ENCODE results near the gene UBE2E2. TPM values are rescaled to one million over a fixed set of nuclear protein-coding genes. Genes with fewer than 3 reads are reported as not detected.

The UBE2E2 gene
- total and polyA plus RNA-seq, 8 donors: 6.5 to 128 (median 18.9) TPM

GRCh38 chr3:23539185-23539584 is 336.1 kb downstream of the UBE2E2 start:
- 61 to 79% (median 68%) methylated on average over 2 of the region's 2 CpGs for WGBS, 5 donors
- TF ChIP-seq POLR2AphosphoS5 (IDR thresholded peaks at IDR 0.05) (no peak), EP300 (IDR thresholded peaks at IDR 0.05) (no peak), CTCF (IDR thresholded peaks at IDR 0.05) (no peak), POLR2A (IDR thresholded peaks at IDR 0.05) (no peak)

GRCh38 chr3:23540600-23540999 is 337.5 kb downstream of the UBE2E2 start:
- Histone ChIP-seq H3K27ac (no peak overlapping the region), H3K27me3 (no peaks in the 10 kb centered on the region), H3K9me3 (no peaks in the 10 kb centered on the region), H3K36me3 (no peaks in the 10 kb centered on the region), H3K4me1 (peaks cover 0 to 9% (median 0%) of the 10 kb centered on the region in 4 donors), H3K4me3 (no peak overlapping the region)
- TF ChIP-seq POLR2A (IDR thresholded peaks at IDR 0.05): no peak
- no peak for TF ChIP-seq CTCF (IDR thresholded peaks at IDR 0.05)
- no peak for TF ChIP-seq EP300 (IDR thresholded peaks at IDR 0.05)
- TF ChIP-seq POLR2AphosphoS5 (IDR thresholded peaks at IDR 0.05): no peak
- intact Hi-C loops (cut with DNase I; ENCODE audit: low total_unique reads): no loop called here
- WGBS, 5 donors: 75 to 97% (median 81%) methylated on average over 4 of the region's 4 CpGs
- DNase-seq: no peak

More at GRCh38 chr3:23539185-23539584, 336.1 kb downstream of the UBE2E2 start:
- Histone ChIP-seq H3K27ac (no peak overlapping the region), H3K4me3 (no peak overlapping the region), H3K36me3 (no peaks in the 10 kb centered on the region), H3K9me3 (no peaks in the 10 kb centered on the region), H3K27me3 (no peaks in the 10 kb centered on the region), H3K4me1 (peaks cover 0 to 9% (median 0%) of the 10 kb centered on the region in 4 donors)
- intact Hi-C loops (cut with DNase I; ENCODE audit: low total_unique reads): no loop called here
- DNase-seq: no peak

- DNase-seq: no peak
- Histone ChIP-seq H3K27me3 (no peaks in the 10 kb centered on the region), H3K27ac (no peak overlapping the region), H3K36me3 (no peaks in the 10 kb centered on the region), H3K4me3 (no peak overlapping the region), H3K9me3 (no peaks in the 10 kb centered on the region), H3K4me1 (peaks cover 0 to 3% (median 0%) of the 10 kb centered on the region in 4 donors)
- intact Hi-C loops (cut with DNase I; ENCODE audit: low total_unique reads): no loop called here
- no peak for TF ChIP-seq CTCF (IDR thresholded peaks at IDR 0.05)
- no peak for TF ChIP-seq POLR2AphosphoS5 (IDR thresholded peaks at IDR 0.05)
- no peak for TF ChIP-seq POLR2A (IDR thresholded peaks at IDR 0.05)
- no peak for TF ChIP-seq EP300 (IDR thresholded peaks at IDR 0.05)
- 94 to 97% (median 97%) methylated on average over 4 of the region's 4 CpGs for WGBS, 5 donors
These were observed 339.0 kb downstream of the UBE2E2 start for GRCh38 chr3:23542079-23542478.

GRCh38 chr3:23546181-23546580 is 343.1 kb downstream of the UBE2E2 start:
- no peaks in the 10 kb centered on the region for H3K36me3 ChIP-seq
- H3K4me3 ChIP-seq: no peak overlapping the region
- intact Hi-C loops (cut with DNase I; ENCODE audit: low total_unique reads): no loop called here
- TF ChIP-seq POLR2AphosphoS5 (IDR thresholded peaks at IDR 0.05) (no peak), EP300 (IDR thresholded peaks at IDR 0.05) (no peak), POLR2A (IDR thresholded peaks at IDR 0.05) (no peak), CTCF (IDR thresholded peaks at IDR 0.05) (no peak)
- WGBS, 5 donors: 70 to 91% (median 91%) methylated on average over 2 of the region's 2 CpGs
- H3K27ac ChIP-seq: no peak overlapping the region
- H3K4me1 ChIP-seq: no peaks in the 10 kb centered on the region
- no peaks in the 10 kb centered on the region for H3K9me3 ChIP-seq
- no peaks in the 10 kb centered on the region for H3K27me3 ChIP-seq
- no peak for DNase-seq

Data from stomach (tissue), 9 donors.